OCI-LY3 (cell line): ENCODE measurements around the gene DPP6.

Experiments used
- EZH2phosphoT487 ChIP-seq: fragments of 200-600 bp; shearing (Covaris generic); IDR thresholded peaks from 2 replicates; pipeline ENCODE4 v1.6.1; 2018; ENCODE audit warnings: antibody characterized with exemption, mixed run types, low read depth
- TF ChIP-seq, protein P1 (sequence below): fragments of 200-600, 300-600 bp; sonication (generic); IDR thresholded peaks from 2 replicates; pipeline ENCODE4 v1.5.1; 2014; ENCODE audit warnings: antibody characterized with exemption, low read length, low read depth

DNA sequence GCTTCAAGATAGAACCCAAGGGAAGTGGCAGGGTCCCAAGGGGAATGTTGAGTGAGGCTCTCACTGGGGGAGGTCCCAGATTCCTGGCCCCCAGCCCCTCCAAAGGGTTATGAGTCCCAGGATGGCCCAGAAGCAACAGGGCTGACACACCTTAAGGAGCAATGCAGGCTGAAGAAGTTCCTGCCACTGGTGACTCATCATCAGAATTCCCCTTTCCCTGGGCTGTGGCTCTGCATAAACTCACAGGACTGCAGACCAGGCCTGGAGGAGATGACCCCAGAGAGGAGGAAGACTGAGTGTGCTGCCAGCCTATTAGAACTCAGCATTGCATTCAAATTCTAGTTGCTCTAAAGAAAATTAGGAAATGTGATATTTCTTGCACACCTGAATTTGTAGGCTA is 126.7 kb downstream of the DPP6 start:
- TF ChIP-seq, protein P1, sequence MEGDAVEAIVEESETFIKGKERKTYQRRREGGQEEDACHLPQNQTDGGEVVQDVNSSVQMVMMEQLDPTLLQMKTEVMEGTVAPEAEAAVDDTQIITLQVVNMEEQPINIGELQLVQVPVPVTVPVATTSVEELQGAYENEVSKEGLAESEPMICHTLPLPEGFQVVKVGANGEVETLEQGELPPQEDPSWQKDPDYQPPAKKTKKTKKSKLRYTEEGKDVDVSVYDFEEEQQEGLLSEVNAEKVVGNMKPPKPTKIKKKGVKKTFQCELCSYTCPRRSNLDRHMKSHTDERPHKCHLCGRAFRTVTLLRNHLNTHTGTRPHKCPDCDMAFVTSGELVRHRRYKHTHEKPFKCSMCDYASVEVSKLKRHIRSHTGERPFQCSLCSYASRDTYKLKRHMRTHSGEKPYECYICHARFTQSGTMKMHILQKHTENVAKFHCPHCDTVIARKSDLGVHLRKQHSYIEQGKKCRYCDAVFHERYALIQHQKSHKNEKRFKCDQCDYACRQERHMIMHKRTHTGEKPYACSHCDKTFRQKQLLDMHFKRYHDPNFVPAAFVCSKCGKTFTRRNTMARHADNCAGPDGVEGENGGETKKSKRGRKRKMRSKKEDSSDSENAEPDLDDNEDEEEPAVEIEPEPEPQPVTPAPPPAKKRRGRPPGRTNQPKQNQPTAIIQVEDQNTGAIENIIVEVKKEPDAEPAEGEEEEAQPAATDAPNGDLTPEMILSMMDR, result no peak
- no peak for TF ChIP-seq EZH2phosphoT487
